ENCODE data around the gene TUBB2B.
"Not testable (repeated sequence)": the region's sequence is repeated elsewhere in the genome, so short reads cannot be mapped to it uniquely, and the experiment has no call there.

TUBB2B gene

DNA sequence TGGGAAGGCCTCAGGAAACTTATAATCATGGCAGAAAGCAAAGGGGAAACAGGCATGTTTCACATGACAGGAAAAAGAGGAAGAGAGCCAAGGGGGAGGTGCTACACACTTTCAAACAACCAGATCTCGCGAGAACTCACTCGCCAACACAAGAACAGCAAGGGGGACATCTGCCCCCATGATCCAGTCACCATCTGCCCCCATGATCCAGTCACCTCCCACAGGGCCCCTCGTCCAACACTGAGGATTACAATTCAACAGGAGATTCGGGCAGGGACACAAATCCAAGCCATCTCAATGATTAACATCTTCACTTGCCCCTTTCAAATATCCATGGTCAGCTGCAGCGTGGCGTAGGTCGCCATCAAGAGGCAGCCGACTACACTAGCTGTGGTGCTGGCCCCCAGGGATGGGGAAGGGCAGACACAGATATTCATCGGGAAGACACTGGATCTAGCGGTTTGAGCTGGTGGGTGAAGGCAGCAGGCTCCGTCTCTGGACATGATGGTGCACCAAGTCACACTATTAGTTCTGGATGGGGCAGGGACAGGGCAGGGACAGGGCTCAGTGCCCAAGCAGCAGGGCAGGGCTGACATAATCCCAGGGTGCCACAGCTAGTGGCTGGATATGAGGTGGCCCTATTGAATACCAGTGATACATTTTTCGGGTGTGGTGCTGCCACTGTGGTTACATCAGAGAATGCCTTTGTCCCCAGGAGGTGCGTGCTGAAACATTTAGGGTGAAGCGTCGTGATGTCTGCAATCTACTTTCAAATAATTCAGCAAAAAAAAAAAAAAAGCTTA, 31.6 kb downstream of the TUBB2B start:
- no peaks in the 10 kb centered on the region for H3K27me3 ChIP-seq (ENCODE audit: control insufficient read depth in 1 of 2, insufficient read depth in 2 of 2, low read length in 2 of 2)
- H3K4me1 ChIP-seq (ENCODE audit: control insufficient read depth, insufficient read depth, low read length), result no peaks in the 10 kb centered on the region
- H3K36me3 ChIP-seq (ENCODE audit: control insufficient read depth in 2 of 2, insufficient read depth in 2 of 2, low read length in 2 of 2), result no peaks in the 10 kb centered on the region
- no peak overlapping the region for H3K27ac ChIP-seq (ENCODE audit: low read length)
- no peak overlapping the region for H3K9ac ChIP-seq (ENCODE audit: low read length in 2 of 2)
- no peak overlapping the region for H3K4me3 ChIP-seq (ENCODE audit: low read length in 2 of 2)
- no peaks in the 10 kb centered on the region for H3K9me3 ChIP-seq (ENCODE audit: control insufficient read depth in 2 of 2, low read length in 2 of 2)

DNA sequence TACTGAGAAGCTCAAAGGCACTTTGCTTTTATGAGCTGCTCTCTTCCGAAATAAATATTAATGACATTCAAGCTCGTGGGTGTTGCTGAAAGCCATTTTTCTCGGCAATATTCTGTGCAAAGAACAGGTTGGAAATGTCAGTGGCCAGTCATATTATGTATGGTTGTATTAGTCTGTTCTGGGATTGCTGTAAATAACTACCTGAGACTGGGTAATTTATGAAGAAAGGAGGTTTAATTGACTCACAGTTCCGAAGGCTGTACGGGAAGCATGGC, 32.1 kb downstream of the TUBB2B start:
- Histone ChIP-seq H3K4me1 (ENCODE audit: control insufficient read depth, insufficient read depth, low read length) (no peaks in the 10 kb centered on the region), H3K36me3 (ENCODE audit: control insufficient read depth in 2 of 2, insufficient read depth in 2 of 2, low read length in 2 of 2) (no peaks in the 10 kb centered on the region), H3K4me3 (ENCODE audit: low read length in 2 of 2) (no peak overlapping the region), H3K27me3 (ENCODE audit: control insufficient read depth in 1 of 2, insufficient read depth in 2 of 2, low read length in 2 of 2) (no peaks in the 10 kb centered on the region), H3K9me3 (ENCODE audit: control insufficient read depth in 2 of 2, low read length in 2 of 2) (no peaks in the 10 kb centered on the region), H3K9ac (ENCODE audit: low read length in 2 of 2) (no peak overlapping the region), H3K27ac (ENCODE audit: low read length) (no peak overlapping the region)

DNA sequence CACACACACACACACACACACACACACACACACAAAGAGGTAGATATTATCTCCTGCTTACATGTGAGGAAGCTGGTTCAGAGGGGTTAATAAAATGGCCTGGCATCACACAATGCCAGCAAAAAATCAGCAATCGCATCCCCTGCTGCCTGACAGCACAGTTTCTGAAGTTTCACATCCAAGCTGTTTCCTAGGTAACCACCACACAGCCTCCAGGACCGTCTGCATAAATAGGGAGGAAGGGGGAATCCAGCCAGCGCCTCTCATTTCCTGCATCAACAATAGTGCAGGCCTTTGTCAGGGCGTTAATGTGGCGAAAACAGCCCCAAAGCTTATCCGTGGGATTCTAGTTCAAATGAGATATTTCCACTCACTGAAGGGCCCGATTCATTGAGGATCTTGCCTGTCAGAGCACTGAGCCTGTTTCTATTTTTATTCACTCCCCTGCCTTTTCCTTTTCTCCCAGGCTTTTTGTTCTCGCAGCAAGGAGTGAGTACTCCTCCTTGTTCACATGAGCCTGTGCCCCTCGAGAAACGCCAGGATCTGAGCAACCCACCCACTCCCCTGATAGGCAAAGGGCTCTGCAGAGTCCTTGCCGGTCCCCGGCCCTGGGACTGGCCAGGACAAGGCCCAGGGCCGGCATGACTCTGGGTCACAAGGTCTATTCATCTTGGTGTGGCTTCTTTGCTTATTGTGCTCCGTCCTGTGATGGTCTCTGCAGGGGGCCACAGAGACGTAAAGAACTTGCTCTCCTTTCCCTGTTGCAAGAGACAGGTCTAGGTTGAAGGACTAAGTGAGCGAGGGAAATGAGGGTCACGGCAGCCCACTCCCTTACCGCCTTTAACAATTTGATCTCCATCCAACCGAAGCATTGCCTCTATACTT, 32.7 kb downstream of the TUBB2B start:
- H3K9me3 ChIP-seq (ENCODE audit: control insufficient read depth in 2 of 2, low read length in 2 of 2), result no peaks in the 10 kb centered on the region
- no peak overlapping the region for H3K4me3 ChIP-seq (ENCODE audit: low read length in 2 of 2)
- H3K27ac ChIP-seq (ENCODE audit: low read length), result no peak overlapping the region
- H3K36me3 ChIP-seq (ENCODE audit: control insufficient read depth in 2 of 2, insufficient read depth in 2 of 2, low read length in 2 of 2), result no peaks in the 10 kb centered on the region
- H3K27me3 ChIP-seq (ENCODE audit: control insufficient read depth in 1 of 2, insufficient read depth in 2 of 2, low read length in 2 of 2), result no peaks in the 10 kb centered on the region
- H3K9ac ChIP-seq (ENCODE audit: low read length in 2 of 2), result peak overlapping the region in 1 of 2 donors; percentile 29
- H3K4me1 ChIP-seq (ENCODE audit: control insufficient read depth, insufficient read depth, low read length), result no peaks in the 10 kb centered on the region

DNA sequence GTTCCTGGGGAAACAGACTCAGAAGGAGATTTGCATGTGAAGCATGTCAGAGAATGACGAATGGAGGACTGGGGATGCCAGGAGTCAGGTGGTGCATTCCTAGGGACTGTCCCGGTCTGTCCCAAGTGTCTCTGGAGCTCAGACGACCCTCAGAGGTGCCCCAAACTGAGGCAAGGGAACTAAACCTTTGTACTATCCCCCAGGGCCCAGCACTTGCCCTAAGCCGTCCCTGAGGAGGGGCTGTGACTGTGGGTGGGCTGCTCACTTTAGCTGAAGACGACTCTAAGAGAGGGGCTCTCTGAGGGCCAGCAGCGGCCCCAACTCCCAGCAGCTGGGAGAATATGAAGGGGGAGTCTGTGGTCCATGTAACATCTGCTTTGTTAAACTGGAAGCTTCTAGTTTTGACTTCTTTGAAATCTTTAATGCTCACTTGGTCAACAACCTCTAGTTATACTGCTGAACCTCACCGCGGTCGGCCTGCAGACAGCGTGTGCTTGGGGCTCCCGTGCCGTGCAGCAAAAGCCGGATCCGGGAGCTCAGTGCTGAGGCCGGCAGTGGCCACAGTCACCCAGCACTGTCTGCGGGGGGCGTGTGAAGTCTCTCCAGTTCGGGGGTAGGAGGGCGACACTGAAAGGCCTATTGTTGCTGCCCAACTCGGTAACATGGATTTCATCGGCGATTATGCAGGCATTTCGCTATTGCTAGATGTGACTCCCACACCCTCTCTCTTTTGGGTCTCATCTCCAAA, 34.2 kb downstream of the TUBB2B start:
- H3K36me3 ChIP-seq (ENCODE audit: control insufficient read depth in 2 of 2, insufficient read depth in 2 of 2, low read length in 2 of 2), result no peaks in the 10 kb centered on the region
- H3K9ac ChIP-seq (ENCODE audit: low read length in 2 of 2), result no peak overlapping the region
- H3K27ac ChIP-seq (ENCODE audit: low read length), result no peak overlapping the region
- peaks cover 0 to 2% of the 10 kb centered on the region in 2 donors for H3K27me3 ChIP-seq (ENCODE audit: control insufficient read depth in 1 of 2, insufficient read depth in 2 of 2, low read length in 2 of 2)
- H3K4me1 ChIP-seq (ENCODE audit: control insufficient read depth, insufficient read depth, low read length), result no peaks in the 10 kb centered on the region
- H3K9me3 ChIP-seq (ENCODE audit: control insufficient read depth in 2 of 2, low read length in 2 of 2), result no peaks in the 10 kb centered on the region
- H3K4me3 ChIP-seq (ENCODE audit: low read length in 2 of 2), result no peak overlapping the region

DNA sequence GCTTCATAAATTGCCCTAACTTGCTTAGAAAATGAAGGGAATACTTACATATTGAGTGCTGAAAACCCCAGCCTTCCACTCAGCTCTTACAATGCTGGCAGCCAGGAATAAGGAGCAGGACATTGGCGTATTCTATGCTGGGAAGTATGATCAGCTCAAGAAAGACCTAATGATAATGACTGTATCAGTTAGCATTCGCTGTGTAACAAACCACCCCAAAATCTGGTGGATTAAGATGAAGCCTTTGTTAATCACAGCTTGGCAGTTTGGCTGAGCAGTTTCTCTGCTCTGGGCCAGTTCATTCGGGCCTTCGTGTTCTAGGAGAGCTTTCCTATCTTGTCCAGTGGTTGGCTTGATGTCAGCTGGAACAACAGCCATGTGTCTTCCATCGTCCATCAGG, 36.7 kb downstream of the TUBB2B start:
- H3K27me3 ChIP-seq (ENCODE audit: control insufficient read depth in 1 of 2, insufficient read depth in 2 of 2, low read length in 2 of 2), result peaks cover 0 to 2% of the 10 kb centered on the region in 2 donors
- H3K27ac ChIP-seq (ENCODE audit: low read length), result no peak overlapping the region
- no peaks in the 10 kb centered on the region for H3K4me1 ChIP-seq (ENCODE audit: control insufficient read depth, insufficient read depth, low read length)
- H3K36me3 ChIP-seq (ENCODE audit: control insufficient read depth in 2 of 2, insufficient read depth in 2 of 2, low read length in 2 of 2), result no peaks in the 10 kb centered on the region
- no peak overlapping the region for H3K4me3 ChIP-seq (ENCODE audit: low read length in 2 of 2)
- H3K9ac ChIP-seq (ENCODE audit: low read length in 2 of 2), result no peak overlapping the region
- H3K9me3 ChIP-seq (ENCODE audit: control insufficient read depth in 2 of 2, low read length in 2 of 2), result no peaks in the 10 kb centered on the region

DNA sequence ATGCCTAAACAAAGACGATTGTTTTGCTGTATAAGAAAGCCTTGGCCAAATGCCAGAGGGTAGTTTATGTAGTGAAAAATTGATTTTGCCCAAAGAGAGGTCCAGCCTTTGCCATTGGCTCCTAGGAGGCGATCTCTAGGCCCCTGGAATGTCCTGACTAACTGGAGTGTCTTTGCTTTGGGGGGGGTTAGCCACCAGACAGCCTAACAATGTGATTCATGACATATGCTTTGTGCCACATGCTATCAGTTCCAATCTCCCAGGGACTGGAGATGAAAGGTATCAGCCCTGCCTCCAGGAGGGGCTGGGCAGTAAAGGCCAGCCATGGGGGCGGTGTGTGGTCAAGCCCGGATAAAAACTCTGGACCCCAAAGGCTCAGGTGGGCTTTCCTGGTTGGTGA, 37.4 kb downstream of the TUBB2B start:
- Histone ChIP-seq H3K9ac (ENCODE audit: low read length in 2 of 2) (no peak overlapping the region), H3K27me3 (ENCODE audit: control insufficient read depth in 1 of 2, insufficient read depth in 2 of 2, low read length in 2 of 2) (peaks cover 0 to 2% of the 10 kb centered on the region in 2 donors), H3K9me3 (ENCODE audit: control insufficient read depth in 2 of 2, low read length in 2 of 2) (no peaks in the 10 kb centered on the region), H3K27ac (ENCODE audit: low read length) (no peak overlapping the region), H3K4me1 (ENCODE audit: control insufficient read depth, insufficient read depth, low read length) (no peaks in the 10 kb centered on the region), H3K4me3 (ENCODE audit: low read length in 2 of 2) (no peak overlapping the region), H3K36me3 (ENCODE audit: control insufficient read depth in 2 of 2, insufficient read depth in 2 of 2, low read length in 2 of 2) (no peaks in the 10 kb centered on the region)

DNA sequence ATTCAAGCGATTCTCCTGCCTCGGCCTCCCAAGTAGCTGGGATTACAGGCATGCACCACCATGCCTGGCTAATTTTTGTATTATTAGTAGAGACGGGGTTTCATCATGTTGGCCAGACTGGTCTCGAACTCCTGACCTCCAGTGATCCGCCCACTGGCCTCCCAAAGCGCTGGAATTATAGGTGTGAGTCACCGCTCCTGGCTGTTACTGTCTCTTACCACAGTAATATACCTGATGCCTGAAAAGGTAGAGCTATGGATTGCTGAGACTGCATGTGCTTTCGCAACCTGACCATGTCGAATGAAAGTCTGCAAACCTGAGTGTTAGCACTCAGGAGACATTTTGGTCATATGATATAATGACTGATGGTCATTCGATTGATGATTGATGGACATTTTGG, 38.3 kb downstream of the TUBB2B start:
- H3K36me3 ChIP-seq (ENCODE audit: control insufficient read depth in 2 of 2, insufficient read depth in 2 of 2, low read length in 2 of 2); H3K9me3 ChIP-seq (ENCODE audit: control insufficient read depth in 2 of 2, low read length in 2 of 2); H3K27ac ChIP-seq (ENCODE audit: low read length); H3K9ac ChIP-seq (ENCODE audit: low read length in 2 of 2); H3K4me1 ChIP-seq (ENCODE audit: control insufficient read depth, insufficient read depth, low read length); H3K27me3 ChIP-seq (ENCODE audit: control insufficient read depth in 1 of 2, insufficient read depth in 2 of 2, low read length in 2 of 2); H3K4me3 ChIP-seq (ENCODE audit: low read length in 2 of 2): not testable (repeated sequence)

DNA sequence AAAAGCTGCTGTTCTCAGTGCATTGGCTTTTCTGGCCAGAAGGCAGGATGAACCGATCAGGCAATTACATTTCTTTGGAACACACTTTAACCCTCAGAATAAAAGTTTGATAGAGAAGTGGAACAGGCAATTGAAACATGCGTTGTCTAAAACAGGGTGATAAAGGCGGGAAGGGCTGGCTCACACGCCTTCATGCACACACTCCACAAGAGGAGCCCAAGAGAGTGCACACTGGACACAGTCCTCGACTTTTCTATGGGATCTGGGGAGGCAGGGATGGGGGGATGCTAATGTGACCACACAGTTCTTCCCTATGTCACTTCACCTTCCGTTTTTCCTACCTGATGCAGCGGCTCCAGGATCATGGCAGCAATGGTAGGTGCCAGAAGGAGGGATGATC, 39.2 kb downstream of the TUBB2B start:
- H3K4me1 ChIP-seq (ENCODE audit: control insufficient read depth, insufficient read depth, low read length), result no peaks in the 10 kb centered on the region
- H3K9me3 ChIP-seq (ENCODE audit: control insufficient read depth in 2 of 2, low read length in 2 of 2), result no peaks in the 10 kb centered on the region
- peaks cover 0 to 2% of the 10 kb centered on the region in 2 donors for H3K27me3 ChIP-seq (ENCODE audit: control insufficient read depth in 1 of 2, insufficient read depth in 2 of 2, low read length in 2 of 2)
- H3K9ac ChIP-seq (ENCODE audit: low read length in 2 of 2), result no peak overlapping the region
- no peaks in the 10 kb centered on the region for H3K36me3 ChIP-seq (ENCODE audit: control insufficient read depth in 2 of 2, insufficient read depth in 2 of 2, low read length in 2 of 2)
- no peak overlapping the region for H3K4me3 ChIP-seq (ENCODE audit: low read length in 2 of 2)
- no peak overlapping the region for H3K27ac ChIP-seq (ENCODE audit: low read length)

DNA sequence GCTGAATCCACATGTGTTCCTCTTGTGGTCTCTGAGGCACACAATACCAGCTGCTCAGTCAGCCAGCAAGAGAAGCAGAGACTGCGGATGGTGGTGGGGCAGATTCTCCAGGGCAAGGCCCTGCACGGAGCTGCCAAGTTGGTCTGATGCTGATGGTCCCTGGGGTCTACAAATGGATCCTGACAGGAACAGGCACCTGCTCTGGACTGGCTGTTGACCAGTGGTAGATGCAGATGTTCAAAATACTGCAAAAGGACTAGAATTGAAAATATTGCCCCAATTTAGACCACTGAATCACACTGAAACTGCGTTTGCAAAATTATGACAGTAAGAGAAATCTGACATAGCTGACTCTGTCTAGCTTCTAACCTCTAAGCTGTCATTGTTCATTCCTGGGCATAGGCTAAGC, 40.5 kb downstream of the TUBB2B start:
- H3K9me3 ChIP-seq (ENCODE audit: control insufficient read depth in 2 of 2, low read length in 2 of 2), result no peaks in the 10 kb centered on the region
- H3K27me3 ChIP-seq (ENCODE audit: control insufficient read depth in 1 of 2, insufficient read depth in 2 of 2, low read length in 2 of 2), result peaks cover 0 to 2% of the 10 kb centered on the region in 2 donors
- H3K4me3 ChIP-seq (ENCODE audit: low read length in 2 of 2), result no peak overlapping the region
- H3K27ac ChIP-seq (ENCODE audit: low read length), result no peak overlapping the region
- no peak overlapping the region for H3K9ac ChIP-seq (ENCODE audit: low read length in 2 of 2)
- no peaks in the 10 kb centered on the region for H3K4me1 ChIP-seq (ENCODE audit: control insufficient read depth, insufficient read depth, low read length)
- no peaks in the 10 kb centered on the region for H3K36me3 ChIP-seq (ENCODE audit: control insufficient read depth in 2 of 2, insufficient read depth in 2 of 2, low read length in 2 of 2)

DNA sequence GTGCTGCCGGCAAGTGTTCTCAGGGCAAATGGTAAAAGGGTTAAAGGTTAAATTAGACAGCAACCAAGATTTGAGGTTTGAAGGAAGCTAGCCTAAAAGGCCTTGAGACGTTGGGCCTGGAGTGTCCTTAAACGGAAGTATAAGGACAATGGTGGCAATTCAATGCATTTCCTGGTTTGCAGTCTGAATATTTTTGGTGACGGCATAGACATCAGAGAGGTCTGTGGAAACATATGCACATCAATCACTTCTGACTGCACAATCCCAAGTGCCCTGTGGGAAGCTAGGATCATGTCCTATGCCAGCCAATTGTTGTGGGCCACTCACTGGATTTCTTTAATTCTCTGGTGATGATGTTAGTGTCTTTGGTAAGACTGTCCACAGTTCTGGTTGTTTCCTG, 44.4 kb downstream of the TUBB2B start:
- no peak overlapping the region for H3K27ac ChIP-seq (ENCODE audit: low read length)
- no peaks in the 10 kb centered on the region for H3K9me3 ChIP-seq (ENCODE audit: control insufficient read depth in 2 of 2, low read length in 2 of 2)
- no peaks in the 10 kb centered on the region for H3K4me1 ChIP-seq (ENCODE audit: control insufficient read depth, insufficient read depth, low read length)
- H3K27me3 ChIP-seq (ENCODE audit: control insufficient read depth in 1 of 2, insufficient read depth in 2 of 2, low read length in 2 of 2), result no peaks in the 10 kb centered on the region
- no peak overlapping the region for H3K4me3 ChIP-seq (ENCODE audit: low read length in 2 of 2)
- H3K9ac ChIP-seq (ENCODE audit: low read length in 2 of 2), result no peak overlapping the region
- no peaks in the 10 kb centered on the region for H3K36me3 ChIP-seq (ENCODE audit: control insufficient read depth in 2 of 2, insufficient read depth in 2 of 2, low read length in 2 of 2)
